ENCODE results near the gene EIF4B.
A peak's percentile ranks its signal among the peaks of the same experiment; 100 is the strongest.

Gene EIF4B

GRCh38 chr12:53070877-53071492, 64.7 kb downstream of the EIF4B start:
- no peak for DNase-seq (ENCODE audit: low spot score)

DNA sequence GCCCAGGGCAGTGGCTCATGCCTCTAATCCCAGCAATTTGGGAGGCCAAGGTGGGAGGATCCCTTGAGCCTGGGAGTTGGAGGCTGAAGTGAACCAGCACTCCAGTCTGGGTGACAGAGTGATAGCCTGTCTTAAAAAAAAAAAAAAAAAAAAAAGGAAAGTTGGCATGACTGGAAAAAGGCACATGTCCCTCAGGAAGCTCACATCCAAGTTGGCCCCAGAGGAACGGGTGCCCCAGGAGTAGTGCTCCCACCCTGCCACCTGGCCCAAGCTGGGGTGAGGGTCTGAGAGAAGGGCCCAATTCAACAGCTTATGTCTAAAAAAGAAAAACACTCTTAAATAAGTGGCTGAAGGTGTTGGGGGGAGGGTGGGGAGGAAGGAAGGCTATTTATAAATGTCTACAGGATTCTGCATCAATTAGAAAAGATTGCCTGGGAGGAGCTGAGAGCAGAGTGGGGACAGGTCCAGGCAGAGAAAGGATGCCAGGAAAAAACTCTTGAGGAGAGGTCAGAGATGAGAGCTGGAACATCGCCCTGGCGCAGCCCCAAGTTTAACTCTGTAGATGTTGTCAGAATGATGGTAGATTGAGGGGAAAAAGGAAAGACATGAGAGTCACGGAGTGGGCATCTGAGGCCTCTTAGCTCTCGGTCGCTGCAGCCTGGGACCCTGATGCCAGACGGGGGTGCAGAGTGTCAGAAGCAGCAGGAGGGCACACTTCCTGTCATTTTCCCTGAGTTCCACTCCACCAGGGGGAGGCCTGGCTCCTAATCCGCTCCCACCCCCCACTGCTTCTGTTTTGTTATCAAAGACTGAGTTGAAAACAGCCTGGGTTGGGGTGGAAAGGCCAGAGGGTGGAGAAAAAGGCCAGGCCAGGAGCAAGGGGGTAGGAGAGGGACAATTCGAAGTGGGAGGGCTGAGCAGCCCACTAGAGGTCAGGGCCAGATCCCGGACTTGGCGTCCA, 65.6 kb downstream of the EIF4B start:
- DNase-seq (ENCODE audit: low spot score), result no peak

DNA sequence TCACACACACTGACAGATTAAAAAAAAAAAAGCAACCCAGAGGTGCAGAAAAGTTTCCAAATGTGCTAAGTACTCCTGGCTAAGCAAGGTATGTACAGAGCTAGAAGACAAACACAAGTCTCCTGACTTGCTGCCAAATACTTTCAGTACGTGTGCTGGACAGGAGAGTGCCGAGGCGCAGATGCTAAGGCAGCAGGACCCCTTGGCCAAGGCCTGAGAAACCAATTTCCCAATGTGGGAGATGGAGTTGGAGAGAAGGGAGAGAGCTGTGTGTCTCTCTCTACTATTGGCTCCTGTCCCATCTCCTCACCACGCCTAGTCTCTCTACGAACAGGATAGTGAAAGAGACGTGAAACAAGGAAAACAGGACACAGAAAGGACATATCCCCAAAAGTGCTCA, 67.6 kb downstream of the EIF4B start:
- DNase-seq (ENCODE audit: low spot score), result no peak

DNA sequence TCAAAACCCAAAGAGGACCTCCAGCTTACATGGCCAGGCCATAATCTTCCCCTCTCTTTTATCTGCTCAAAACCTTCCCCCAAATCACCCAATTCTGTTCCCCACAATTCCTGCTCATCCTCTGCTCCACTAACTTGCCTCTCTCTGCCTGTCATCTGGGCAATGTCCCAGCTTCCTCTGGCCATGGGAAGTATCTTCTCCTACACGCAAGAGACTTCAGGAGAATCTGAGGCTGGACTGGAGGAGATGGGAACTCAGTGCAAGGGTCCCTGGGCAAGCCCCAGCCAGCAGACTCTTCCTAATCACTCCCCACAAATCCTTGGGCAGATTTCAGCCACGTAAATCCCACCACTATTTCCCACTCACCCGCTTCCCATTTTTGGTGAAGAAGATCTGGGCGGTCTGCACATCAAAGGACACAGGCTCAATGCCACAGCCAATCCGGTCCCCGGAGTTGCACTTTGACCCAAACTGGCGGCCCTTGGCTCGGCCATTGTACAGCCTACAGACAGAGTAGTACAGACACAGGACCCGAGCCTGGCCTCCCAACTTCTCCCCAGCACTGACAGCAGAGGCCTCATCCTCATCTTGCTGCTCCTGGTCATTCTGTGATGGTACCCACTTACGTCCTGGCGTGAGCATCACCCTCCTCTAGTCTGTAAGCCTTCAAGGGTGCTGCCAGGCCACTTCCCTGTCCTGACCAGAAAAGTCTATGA, 68.2 kb downstream of the EIF4B start:
- no peak for DNase-seq (ENCODE audit: low spot score)

DNA sequence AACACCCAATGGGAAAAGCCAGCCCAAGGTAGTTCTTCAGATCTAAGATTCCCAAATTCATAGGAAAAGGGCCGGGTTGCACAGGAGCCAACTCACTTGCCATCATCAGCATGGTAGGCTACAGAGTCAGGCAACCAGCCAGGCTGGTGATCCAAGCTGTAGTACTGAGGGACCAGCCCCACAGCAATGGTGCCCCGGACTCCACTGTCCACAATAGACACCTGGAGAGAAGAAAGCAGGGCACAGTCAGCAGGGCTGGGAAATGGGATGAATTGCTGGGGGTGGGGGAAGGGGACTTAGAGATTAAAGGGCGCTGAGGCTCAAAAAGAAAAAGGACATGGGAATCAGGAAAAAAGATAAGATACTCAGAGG, 68.7 kb downstream of the EIF4B start:
- no peak for DNase-seq (ENCODE audit: low spot score)

DNA sequence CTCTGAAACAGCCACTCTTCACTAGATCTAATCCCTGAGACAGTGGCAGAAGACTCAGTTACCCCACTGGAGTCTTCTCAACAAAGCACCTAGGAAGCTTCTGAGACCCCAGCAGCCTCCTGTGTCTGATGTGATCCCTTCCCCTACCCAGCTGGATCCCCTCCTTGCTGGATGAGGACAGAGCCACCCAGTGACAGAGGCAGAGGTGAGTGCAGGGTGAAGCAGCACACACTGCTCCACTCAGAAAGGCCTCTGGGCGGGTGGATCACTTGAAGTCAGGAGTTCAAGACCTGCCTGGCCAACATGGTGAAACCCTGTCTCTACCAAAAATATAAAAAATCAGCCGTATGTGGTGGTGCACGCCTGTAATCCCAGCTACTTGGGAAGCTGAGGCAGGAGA, 70.2 kb downstream of the EIF4B start:
- DNase-seq (ENCODE audit: low spot score), result no peak

DNA sequence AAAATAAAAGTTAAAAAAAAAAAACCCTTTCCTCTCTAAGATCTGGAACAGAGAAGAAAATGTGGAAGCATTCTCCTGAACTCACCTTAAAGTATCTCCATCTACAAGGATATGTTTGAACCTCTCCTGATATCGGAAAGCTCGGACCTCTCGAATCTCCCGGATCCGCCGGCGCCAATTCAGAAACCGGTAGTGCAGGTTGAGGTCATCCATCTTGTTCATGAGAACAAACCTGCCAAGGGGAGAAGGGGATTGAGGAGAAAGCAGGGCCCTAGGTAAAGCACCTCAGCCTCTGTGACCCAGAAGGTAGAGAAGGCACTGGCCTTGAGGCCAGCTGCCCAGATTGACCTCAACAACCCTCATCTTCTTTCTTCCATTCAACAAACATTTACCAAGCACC, 70.8 kb downstream of the EIF4B start:
- DNase-seq (ENCODE audit: low spot score), result no peak

DNA sequence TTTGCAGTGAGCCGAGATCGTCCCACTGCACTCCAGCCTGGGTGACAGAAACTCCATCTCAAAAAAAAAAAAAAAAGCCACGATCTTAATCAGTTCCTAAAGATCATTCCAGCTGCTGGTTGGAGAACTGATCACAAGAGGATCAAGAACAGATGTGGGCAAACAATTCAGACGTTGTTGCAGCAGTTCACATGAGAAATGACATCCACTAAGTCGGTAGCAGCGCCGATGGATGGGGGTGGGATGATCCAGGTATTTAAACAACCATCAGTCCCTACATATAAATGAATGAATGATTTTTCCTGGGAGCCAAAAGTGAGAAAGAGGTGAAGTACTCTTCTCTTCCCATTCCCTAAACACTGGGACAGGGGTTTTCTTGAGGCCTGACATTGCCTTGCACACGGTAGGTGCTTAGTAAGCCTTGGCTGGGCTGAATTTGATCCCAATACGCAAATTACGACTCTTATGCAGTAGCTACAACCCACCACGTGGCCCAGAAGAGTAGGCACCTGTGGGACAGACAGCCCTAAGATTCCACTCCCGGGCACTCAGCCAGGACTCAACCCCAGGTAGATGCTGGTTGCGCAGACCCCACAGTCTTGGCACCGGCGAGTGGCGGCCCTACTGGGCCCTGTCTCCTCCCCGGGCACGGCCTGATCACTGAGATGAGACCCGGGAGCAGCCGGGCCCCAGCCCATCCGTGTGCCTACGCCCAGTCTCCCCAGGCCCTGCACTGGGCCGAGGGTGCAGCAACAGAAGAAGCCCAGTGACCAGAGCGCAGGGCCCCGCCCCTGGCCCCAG, 72.4 kb downstream of the EIF4B start:
- peak; percentile 72 for DNase-seq (ENCODE audit: low spot score)

DNA sequence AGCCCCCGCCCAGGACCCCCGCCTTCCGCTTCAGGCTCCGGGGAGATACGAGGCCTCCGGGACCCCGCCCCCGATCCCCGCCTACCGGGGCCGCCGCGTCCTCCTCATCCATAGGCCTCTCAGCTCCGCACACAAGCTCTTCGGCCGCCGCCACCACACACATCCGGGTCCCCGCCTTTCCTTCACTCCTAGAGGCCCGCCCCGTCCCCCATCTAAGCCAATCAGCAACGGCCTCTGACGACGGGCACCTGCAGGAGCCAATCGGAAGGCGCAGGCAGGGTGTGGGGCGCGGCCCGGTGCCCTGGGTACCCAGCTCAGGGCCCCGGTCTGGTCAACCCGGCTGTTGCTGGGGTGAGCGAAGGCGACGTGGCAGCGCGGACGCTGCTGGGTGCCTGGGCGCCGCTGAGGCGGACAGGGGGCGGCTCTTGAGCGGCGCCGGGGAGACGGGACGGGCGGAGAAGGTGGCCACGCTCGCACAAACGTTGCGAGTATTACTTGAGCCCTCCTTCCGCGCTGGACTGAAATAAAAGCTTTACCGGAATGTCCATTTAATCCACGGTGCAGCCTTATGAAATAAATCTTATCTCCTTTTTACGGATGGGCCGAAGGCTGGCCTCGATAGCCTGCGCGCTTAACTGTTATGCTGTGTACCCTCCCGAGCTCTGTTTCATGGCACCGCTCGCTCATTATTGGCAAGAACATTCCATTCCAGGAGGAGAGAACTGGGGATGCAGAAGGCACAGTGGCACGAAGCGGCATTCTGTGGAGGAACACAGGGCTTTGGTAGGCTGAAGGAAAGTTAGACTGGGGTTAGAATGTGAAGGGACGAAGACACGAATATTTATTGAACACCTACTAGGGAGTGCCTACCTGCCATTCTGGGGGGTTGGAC, 73.2 kb downstream of the EIF4B start, which contains the start of gene SPRYD3:
Gene SPRYD3 (minus strand): TSS at position 165 of the 892 bp plus-strand sequence. CDS start 57 bp downstream, at position 108.
- peak; percentile 100 for DNase-seq (ENCODE audit: low spot score)

DNA sequence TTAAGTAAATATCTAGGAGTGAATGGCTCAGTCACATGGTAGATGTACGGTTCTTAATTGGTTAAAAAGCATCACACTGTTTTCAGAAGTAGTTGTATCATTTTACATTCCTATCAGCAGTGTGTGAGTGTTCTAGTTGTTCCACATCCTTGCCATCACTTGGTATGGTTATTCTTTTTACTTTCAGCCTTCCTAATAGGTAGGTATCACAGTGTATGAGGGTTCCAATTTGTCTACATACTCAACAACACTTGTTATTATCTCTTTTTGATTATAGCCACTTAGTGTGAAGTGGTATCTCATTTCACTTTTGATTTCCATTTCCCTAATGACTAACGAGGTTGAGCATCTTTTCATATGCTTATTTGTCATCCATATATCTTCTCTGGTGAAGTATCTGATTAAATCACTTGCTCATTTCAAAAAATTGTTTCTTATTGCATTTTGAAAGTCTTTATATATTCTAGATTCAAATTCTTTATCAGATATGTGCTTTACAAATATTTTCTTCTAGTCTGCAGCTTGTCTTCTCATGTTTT, 76.5 kb downstream of the EIF4B start:
- DNase-seq (ENCODE audit: low spot score), result no peak

GRCh38 chr12:53086361-53086760, 80.1 kb downstream of the EIF4B start:
- DNase-seq (ENCODE audit: low spot score), result no peak

GRCh38 chr12:53090105-53090504, 83.8 kb downstream of the EIF4B start:
- DNase-seq (ENCODE audit: low spot score), result no peak

DNA sequence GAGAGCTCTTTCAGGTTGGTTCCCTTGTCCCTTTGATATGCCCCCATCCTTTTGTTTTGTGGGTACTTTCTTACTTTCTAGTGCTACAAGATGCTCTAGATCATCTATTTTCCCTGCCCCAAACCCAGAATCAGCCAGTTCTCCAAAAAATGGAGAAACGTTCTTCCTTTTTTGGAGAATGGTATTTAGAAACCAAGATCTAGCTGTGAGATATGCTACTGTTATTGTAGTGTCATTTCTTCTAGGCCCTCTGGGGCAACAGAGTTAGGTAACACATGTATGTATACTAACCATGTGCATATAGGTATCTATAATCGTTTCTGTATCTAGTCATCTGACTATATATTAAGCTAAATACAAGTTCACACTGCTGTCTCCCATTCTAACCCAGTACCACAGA, 84.3 kb downstream of the EIF4B start:
- no peak for DNase-seq (ENCODE audit: low spot score)

DNA sequence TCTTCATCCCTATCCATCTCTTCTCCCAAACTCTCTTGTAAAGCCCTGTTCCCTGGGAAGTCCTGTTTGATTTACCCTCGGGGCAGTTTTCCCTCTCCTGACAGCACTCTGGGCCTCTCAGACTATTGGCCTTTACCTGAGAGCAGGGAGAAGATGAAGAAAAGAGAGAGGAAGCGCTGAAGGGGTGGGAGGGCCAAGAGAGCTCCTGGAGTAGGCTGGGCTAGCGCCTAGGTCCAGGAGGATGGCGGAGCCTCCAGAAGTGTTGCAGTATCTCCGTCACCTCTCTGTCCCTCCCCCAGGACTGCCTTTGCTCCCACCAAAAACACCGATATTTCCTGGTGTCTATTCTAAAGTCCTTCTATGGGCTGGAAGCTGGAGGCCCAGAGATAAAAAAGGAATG, 85.5 kb downstream of the EIF4B start:
- DNase-seq (ENCODE audit: low spot score), result no peak
